GM12864 (cell line): Measurements from ENCODE around the gene ST6GALNAC3.

ENCODE experiments used
- DNase-seq: peaks from one replicate; pipeline ENCODE4 v3.0.0-alpha.2; 2011; ENCODE audit warnings: low read depth
- H3K4me3 ChIP-seq: 2 replicates; pipeline ENCODE4 v1.5.1; 2011; ENCODE audit warnings: mild to moderate bottlenecking, low read depth, low read length, control low read depth
- TF ChIP-seq, protein P1 (sequence below): IDR thresholded peaks from 2 replicates; pipeline ENCODE4 v1.5.1; 2011; ENCODE audit warnings: low read depth, mild to moderate bottlenecking, moderate library complexity, low read length, control low read depth, inconsistent platforms; ENCODE audit errors: missing control alignments

The ST6GALNAC3 gene

DNA sequence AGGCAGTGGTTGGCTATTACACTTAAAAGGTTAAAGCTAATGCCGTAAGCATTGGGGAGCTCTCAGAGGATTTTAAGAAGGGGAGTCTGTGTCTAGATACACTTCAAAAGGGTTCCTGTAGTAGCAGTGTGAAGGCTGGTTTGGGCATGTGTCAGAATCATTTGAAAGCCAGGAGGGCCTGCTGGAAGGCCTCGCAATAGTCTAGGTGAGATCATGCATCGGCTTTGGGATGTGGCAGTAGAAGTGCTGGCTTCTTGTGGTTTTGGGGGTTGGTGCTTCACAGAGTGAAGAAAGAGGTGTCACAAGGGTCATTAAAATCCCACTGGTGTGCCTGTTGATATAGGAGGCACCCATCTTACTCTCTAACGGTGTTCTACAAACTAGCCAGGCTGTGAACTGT is 85.7 kb downstream of the ST6GALNAC3 start:
- DNase-seq, result no peak
- no peak overlapping the region for H3K4me3 ChIP-seq

DNA sequence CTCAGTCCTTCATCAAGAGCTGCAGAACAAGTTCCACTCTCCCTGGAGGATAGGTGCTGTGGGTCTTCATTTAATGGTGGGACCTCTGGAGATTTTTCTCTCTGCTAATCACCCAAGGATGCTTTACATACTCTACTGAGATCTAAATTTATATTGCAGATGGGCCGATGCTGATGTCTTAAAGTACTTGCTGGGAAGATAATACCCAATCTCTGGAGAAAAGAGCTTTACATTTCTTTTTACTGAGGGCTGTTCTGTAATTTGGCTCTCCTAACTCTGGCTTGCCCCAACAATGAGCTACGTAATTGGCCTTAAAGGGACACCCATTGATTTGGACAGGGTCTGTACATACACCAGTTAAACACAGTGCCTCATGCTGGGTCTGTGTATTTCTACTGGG is 86.9 kb downstream of the ST6GALNAC3 start:
- DNase-seq, result no peak
- TF ChIP-seq, protein P1, sequence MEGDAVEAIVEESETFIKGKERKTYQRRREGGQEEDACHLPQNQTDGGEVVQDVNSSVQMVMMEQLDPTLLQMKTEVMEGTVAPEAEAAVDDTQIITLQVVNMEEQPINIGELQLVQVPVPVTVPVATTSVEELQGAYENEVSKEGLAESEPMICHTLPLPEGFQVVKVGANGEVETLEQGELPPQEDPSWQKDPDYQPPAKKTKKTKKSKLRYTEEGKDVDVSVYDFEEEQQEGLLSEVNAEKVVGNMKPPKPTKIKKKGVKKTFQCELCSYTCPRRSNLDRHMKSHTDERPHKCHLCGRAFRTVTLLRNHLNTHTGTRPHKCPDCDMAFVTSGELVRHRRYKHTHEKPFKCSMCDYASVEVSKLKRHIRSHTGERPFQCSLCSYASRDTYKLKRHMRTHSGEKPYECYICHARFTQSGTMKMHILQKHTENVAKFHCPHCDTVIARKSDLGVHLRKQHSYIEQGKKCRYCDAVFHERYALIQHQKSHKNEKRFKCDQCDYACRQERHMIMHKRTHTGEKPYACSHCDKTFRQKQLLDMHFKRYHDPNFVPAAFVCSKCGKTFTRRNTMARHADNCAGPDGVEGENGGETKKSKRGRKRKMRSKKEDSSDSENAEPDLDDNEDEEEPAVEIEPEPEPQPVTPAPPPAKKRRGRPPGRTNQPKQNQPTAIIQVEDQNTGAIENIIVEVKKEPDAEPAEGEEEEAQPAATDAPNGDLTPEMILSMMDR, result no peak

More for the DNA sequence above, 85.7 kb downstream of the ST6GALNAC3 start:
- TF ChIP-seq, protein P1, result no peak

DNA sequence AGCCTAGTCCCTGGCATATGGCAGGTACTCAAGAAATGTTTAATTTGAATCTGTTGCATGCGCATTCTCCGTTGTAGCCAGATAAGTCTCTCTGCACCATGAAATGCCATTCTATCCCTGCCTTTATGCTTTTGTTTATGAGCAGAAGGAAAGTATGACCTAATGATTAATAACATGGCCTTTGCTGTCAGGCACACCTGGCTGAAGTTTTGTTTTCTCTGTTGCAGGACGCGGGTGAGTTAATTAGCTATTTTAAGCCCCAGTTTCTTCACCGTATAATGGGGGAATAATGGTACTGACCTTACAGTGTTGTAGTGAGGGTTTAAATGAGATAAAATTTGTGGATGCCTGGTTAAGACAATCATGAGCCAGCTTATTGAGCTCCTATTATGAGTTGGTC is 87.7 kb downstream of the ST6GALNAC3 start:
- DNase-seq, result no peak
- no peak overlapping the region for H3K4me3 ChIP-seq
- TF ChIP-seq, protein P1, result no peak

More for the DNA sequence above, 86.9 kb downstream of the ST6GALNAC3 start:
- no peak overlapping the region for H3K4me3 ChIP-seq

DNA sequence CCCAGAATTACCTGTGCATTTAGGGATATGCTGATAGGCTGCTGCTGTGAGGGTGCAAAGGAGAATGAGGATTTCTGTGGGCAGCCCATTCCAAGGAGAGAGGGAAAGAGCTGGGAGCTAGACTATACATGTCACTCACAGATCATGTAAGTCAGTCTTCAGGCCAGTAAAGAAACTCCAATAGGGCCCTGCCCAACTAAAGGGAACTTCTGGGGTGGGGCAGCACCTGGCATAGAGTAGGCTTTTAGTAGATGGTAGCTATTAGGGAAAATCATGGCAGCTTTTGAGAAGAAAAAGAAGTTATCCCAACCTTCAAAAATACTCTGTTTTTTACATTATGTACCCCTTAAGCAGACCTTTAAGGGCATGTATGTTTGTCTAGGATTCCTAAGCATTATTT is 89.6 kb downstream of the ST6GALNAC3 start:
- TF ChIP-seq, protein P1, result no peak
- H3K4me3 ChIP-seq, result no peak overlapping the region
- no peak for DNase-seq

DNA sequence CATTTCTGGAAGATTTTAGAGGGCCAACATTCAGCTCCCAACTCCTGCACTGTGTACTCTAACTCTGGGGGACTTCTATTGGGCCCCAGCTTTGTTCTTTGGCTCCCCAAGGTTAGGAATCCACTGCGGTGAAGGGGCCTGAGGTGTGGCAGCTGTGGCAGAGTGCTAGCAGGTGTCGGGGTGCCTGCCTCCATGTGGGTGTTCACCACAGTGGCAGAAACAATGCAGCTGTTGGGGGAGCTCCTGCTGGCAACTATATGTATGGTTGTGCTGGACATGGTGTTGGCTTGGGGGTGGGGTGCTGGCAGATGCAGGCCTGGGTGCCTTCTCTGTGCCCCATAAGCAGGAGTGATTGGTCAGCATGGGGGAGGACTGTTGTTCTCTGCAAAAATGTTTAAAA is 95.5 kb downstream of the ST6GALNAC3 start:
- TF ChIP-seq, protein P1, result no peak
- no peak for DNase-seq
- no peak overlapping the region for H3K4me3 ChIP-seq

DNA sequence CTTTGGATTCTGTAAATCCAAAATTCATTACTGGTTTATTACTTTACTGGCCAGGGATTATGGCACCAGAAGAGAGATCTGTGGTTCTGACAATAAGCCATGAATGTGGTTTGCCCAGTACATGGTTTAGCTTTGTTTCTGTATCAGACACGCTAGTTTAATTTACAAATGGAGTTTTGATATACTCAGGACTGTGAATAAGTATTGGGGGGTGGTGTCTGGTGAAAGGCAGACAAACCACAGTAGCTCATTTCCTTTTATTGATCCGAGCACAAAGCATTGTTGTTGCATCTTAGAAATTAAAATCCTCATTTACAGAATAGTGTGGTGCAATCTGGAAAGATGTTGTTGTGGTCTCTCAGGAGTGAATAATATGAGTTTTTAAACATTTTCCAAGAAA is 96.0 kb downstream of the ST6GALNAC3 start:
- DNase-seq, result no peak
- no peak overlapping the region for H3K4me3 ChIP-seq
- TF ChIP-seq, protein P1, result no peak

DNA sequence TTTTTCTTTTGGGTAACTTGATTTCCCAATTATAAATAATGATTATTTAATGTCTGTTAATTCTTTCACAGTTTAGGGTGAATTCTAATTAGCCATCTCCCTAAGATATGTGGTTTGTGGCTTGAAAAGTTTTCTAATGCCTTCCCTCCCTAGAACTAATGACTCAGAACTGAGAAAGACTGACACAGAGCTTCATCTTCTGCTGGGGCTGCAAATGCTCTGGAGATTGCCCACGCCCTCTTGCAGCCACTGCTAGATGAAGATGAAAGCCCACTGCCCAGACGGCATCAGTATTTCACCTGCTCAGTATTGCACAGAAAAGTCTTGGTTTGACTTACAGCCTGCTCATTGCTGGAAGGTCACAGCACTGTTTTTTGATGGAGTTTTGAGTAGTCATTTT is 101.5 kb downstream of the ST6GALNAC3 start:
- TF ChIP-seq, protein P1, result no peak

More for the DNA sequence above, 101.5 kb downstream of the ST6GALNAC3 start:
- no peak for DNase-seq
- no peak overlapping the region for H3K4me3 ChIP-seq
